ENCODE data around the gene TMEM33.
"Not testable (repeated sequence)": the region's sequence is repeated elsewhere in the genome, so short reads cannot be mapped to it uniquely, and the experiment has no call there.

Gene TMEM33

GRCh38 chr4:41934901-41935651, at the start of gene TMEM33:
Gene TMEM33, plus strand, starts transcription at chr4:41935429. Its CDS starts 56 bp downstream, at chr4:41935485.
- DNase-seq: peak; percentile 62 to 81 (median 68)

GRCh38 chr4:41885456-41885855, 49.8 kb upstream of the TMEM33 start:
- DNase-seq: no peak

- no peak for DNase-seq
These were observed 48.0 kb upstream of the TMEM33 start for GRCh38 chr4:41887277-41887676.

- DNase-seq: peak in 4 of 6 experiments; percentile 3 to 31 (median 18)
These were observed 47.2 kb upstream of the TMEM33 start for GRCh38 chr4:41887821-41888686.

- DNase-seq: no peak
These were observed 46.5 kb upstream of the TMEM33 start for GRCh38 chr4:41888687-41889074.

GRCh38 chr4:41889317-41889716, 45.9 kb upstream of the TMEM33 start:
- no peak for DNase-seq

GRCh38 chr4:41890085-41890484, 45.1 kb upstream of the TMEM33 start:
- DNase-seq: no peak

GRCh38 chr4:41896648-41897047, 38.6 kb upstream of the TMEM33 start:
- DNase-seq: no peak

- DNase-seq: no peak
These were observed 37.5 kb upstream of the TMEM33 start for GRCh38 chr4:41897698-41898097.

GRCh38 chr4:41909136-41909535, 26.1 kb upstream of the TMEM33 start:
- not testable (repeated sequence) for DNase-seq

GRCh38 chr4:41912546-41912945, 22.7 kb upstream of the TMEM33 start:
- no peak for DNase-seq

GRCh38 chr4:41913509-41913908, 21.7 kb upstream of the TMEM33 start:
- no peak for DNase-seq

GRCh38 chr4:41918278-41918677, 17.0 kb upstream of the TMEM33 start:
- DNase-seq: no peak

- not testable (repeated sequence) for DNase-seq
These were observed 14.8 kb upstream of the TMEM33 start for GRCh38 chr4:41920416-41920815.

- DNase-seq: no peak
These were observed 13.8 kb upstream of the TMEM33 start for GRCh38 chr4:41921476-41921875.

GRCh38 chr4:41927796-41928499, 7.3 kb upstream of the TMEM33 start:
- DNase-seq: no peak

- no peak for DNase-seq
These were observed 4.9 kb upstream of the TMEM33 start for GRCh38 chr4:41930139-41930831.

- DNase-seq: no peak
These were observed 2.2 kb upstream of the TMEM33 start for GRCh38 chr4:41932988-41933387.

- DNase-seq: no peak
These were observed 1.2 kb upstream of the TMEM33 start for GRCh38 chr4:41933997-41934503.

GRCh38 chr4:41934514-41934900, 722 bp upstream of the TMEM33 start:
- no peak for DNase-seq

GRCh38 chr4:41935652-41936021, 408 bp downstream of the TMEM33 start:
- no peak for DNase-seq

GRCh38 chr4:41939016-41939626, 3.9 kb downstream of the TMEM33 start:
- no peak for DNase-seq
